Measurements from ENCODE around the gene NIPA2. TPM values are rescaled to one million over a fixed set of nuclear protein-coding genes. Genes with fewer than 3 reads are reported as not detected.

The NIPA2 gene
- total RNA-seq, 1 experiment from 2014 or later = 87.2 TPM

DNA sequence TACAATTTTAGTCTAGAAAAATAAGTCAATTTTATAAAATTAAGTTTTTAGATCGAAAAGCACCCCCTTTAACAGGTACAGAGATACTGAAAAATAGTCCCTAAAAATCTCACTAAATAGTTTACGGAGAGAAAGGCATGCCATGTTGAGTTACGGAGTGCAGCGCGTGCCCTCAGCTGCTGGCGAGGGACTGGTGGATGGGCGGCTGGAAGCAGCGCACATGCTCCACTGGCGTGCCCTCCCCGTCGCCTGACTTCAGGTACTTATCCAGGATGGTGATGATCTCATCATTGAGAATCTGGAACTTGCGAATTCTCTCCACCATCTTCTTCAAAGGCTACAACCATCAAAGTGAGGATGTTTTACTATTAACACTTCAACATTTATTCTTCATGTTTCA lies 31.4 kb downstream of the NIPA2 start:
- Histone ChIP-seq H3K4me3 (ENCODE audit: low read depth, low read length, poor library complexity, severe bottlenecking) (no peak overlapping the region), H3K4me1 (ENCODE audit: insufficient read depth, low read length, poor library complexity, severe bottlenecking) (peaks cover 3% of the 10 kb centered on the region), H3K9me3 (ENCODE audit: low read depth, low read length, poor library complexity, severe bottlenecking) (no peaks in the 10 kb centered on the region), H3K27me3 (replicated peaks; ENCODE audit: insufficient read depth, low read depth, low read length, poor library complexity) (no peaks in the 10 kb centered on the region), H3K27ac (ENCODE audit: low read depth, low read length, poor library complexity, severe bottlenecking) (no peak overlapping the region), H3K36me3 (ENCODE audit: insufficient read depth, low read length, poor library complexity, severe bottlenecking) (peaks cover 68% of the 10 kb centered on the region)
- POLR2A ChIA-PET (ENCODE audit: low non-redundant PET) = no interaction called here
- CTCF ChIA-PET = no interaction called here
- no TSS peak for BruUV-seq (replicated peaks)
- no peak for TF ChIP-seq EZH2 (IDR thresholded peaks at IDR 0.05; ENCODE audit: borderline replicate concordance, low read depth, low read length, poor library complexity, severe bottlenecking)
- no peak for TF ChIP-seq CTCF (conservative IDR thresholded peaks at IDR 0.05; ENCODE audit: low read depth, low read length)
- no peak for DNase-seq (ENCODE audit: low spot score)
- intact Hi-C loops (cut with micrococcal nuclease; ENCODE audit: unreplicated experiment) = loop anchor here (5.0 kb wide), 2 partner anchors 33 to 37 kb away; partner anchors contain the start of gene NIPA2

GRCh38 chr15:22870865-22871264 lies 32.4 kb downstream of the NIPA2 start:
- peaks cover 3% of the 10 kb centered on the region for H3K4me1 ChIP-seq (ENCODE audit: insufficient read depth, low read length, poor library complexity, severe bottlenecking)
- peaks cover 65% of the 10 kb centered on the region for H3K36me3 ChIP-seq (ENCODE audit: insufficient read depth, low read length, poor library complexity, severe bottlenecking)
- no peak for DNase-seq (ENCODE audit: low spot score)
- no peak overlapping the region for H3K4me3 ChIP-seq (ENCODE audit: low read depth, low read length, poor library complexity, severe bottlenecking)
- CTCF ChIA-PET = no interaction called here
- no peak overlapping the region for H3K27ac ChIP-seq (ENCODE audit: low read depth, low read length, poor library complexity, severe bottlenecking)
- POLR2A ChIA-PET (ENCODE audit: low non-redundant PET) = no interaction called here
- intact Hi-C loops (cut with micrococcal nuclease; ENCODE audit: unreplicated experiment) = loop anchor here (5.0 kb wide), 2 partner anchors 34 to 36 kb away; partner anchors contain the start of gene NIPA2
- H3K9me3 ChIP-seq (ENCODE audit: low read depth, low read length, poor library complexity, severe bottlenecking) = no peaks in the 10 kb centered on the region
- TF ChIP-seq EZH2 (IDR thresholded peaks at IDR 0.05; ENCODE audit: borderline replicate concordance, low read depth, low read length, poor library complexity, severe bottlenecking) = no peak
- TF ChIP-seq CTCF (conservative IDR thresholded peaks at IDR 0.05; ENCODE audit: low read depth, low read length) = no peak
- H3K27me3 ChIP-seq (replicated peaks; ENCODE audit: insufficient read depth, low read depth, low read length, poor library complexity) = no peaks in the 10 kb centered on the region
- BruUV-seq (replicated peaks) = no TSS peak

- Histone ChIP-seq H3K4me1 (ENCODE audit: insufficient read depth, low read length, poor library complexity, severe bottlenecking) (peaks cover 3% of the 10 kb centered on the region), H3K27me3 (replicated peaks; ENCODE audit: insufficient read depth, low read depth, low read length, poor library complexity) (no peaks in the 10 kb centered on the region), H3K9me3 (ENCODE audit: low read depth, low read length, poor library complexity, severe bottlenecking) (no peaks in the 10 kb centered on the region), H3K27ac (ENCODE audit: low read depth, low read length, poor library complexity, severe bottlenecking) (no peak overlapping the region), H3K4me3 (ENCODE audit: low read depth, low read length, poor library complexity, severe bottlenecking) (no peak overlapping the region), H3K36me3 (ENCODE audit: insufficient read depth, low read length, poor library complexity, severe bottlenecking) (peaks cover 58% of the 10 kb centered on the region)
- CTCF ChIA-PET = no interaction called here
- DNase-seq (ENCODE audit: low spot score) = no peak
- intact Hi-C loops (cut with micrococcal nuclease; ENCODE audit: unreplicated experiment) = loop anchor here (5.0 kb wide), 2 partner anchors 34 to 36 kb away; partner anchors contain the start of gene NIPA2
- BruUV-seq (replicated peaks) = no TSS peak
- TF ChIP-seq CTCF (conservative IDR thresholded peaks at IDR 0.05; ENCODE audit: low read depth, low read length) = no peak
- TF ChIP-seq EZH2 (IDR thresholded peaks at IDR 0.05; ENCODE audit: borderline replicate concordance, low read depth, low read length, poor library complexity, severe bottlenecking) = no peak
- POLR2A ChIA-PET (ENCODE audit: low non-redundant PET) = no interaction called here
These were observed 33.1 kb downstream of the NIPA2 start for GRCh38 chr15:22871481-22872086.
